K562 (cell line): ENCODE data around the gene DUSP3. TPM values are rescaled to one million over a fixed set of nuclear protein-coding genes. Genes with fewer than 3 reads are reported as not detected.

Experiments
- ATAC-seq: fragments of 200-7000 bp; cut with Tn5 transposase; 3 replicates; pipeline ENCODE4 v1.9.1; 2020; ENCODE audit warnings: moderate library complexity
- BruUV-seq: library from RNA; stranded (reverse); fragments of 400-500 nt; replicated peaks from 2 replicates; lab custom pipeline; 2021; lab: Mats Ljungman, UMichigan
- CTCF ChIA-PET: fragments of 300-600 bp; formaldehyde crosslinking; extraction: SDS; loops from one replicate; lab custom pipeline; 2021; ENCODE audit warnings: low intra/inter-chr PET ratio; lab: Yijun Ruan, JAX
- POLR2A ChIA-PET: fragments of 300-600, 350-650 bp; sonication (Branson Sonifier 250); formaldehyde crosslinking; extraction: SDS; loops from one replicate; lab custom pipeline; 2021; ENCODE audit warnings: antibody characterized with exemption, inconsistent platforms; lab: Yijun Ruan, JAX
- DNase-seq, 4 experiments: peaks; one replicate each; pipeline versions ENCODE4 v3.0.0 to v3.0.0-alpha.2; 2011 to 2018; ENCODE audit warnings: low spot score in 3 of 4, mixed read lengths in 3 of 4; ENCODE audit errors: extremely low read depth in 1 of 4
- FAIRE-seq: peaks from 2 replicates; lab custom pipeline; 2011; peaks lifted over from hg19 to GRCh38; lab: Jason Lieb, UNC
- H2AFZ ChIP-seq: 2 replicates; pipeline ENCODE4 v1.6.0; 2011; ENCODE audit warnings: low read depth, low read length, control low read depth, inconsistent platforms
- H3K27ac ChIP-seq: fragments of 200-600 bp; 3 replicates; pipeline ENCODE4 v1.8.0; 2011; ENCODE audit warnings: low read depth, mild to moderate bottlenecking, control low read depth, inconsistent platforms, low read length, moderate library complexity, mixed read lengths; ENCODE audit errors: extremely low read depth
- H3K27me3 ChIP-seq, 2 experiments: fragments of 300-600 bp in 1 of 2; 2 replicates in 1 of 2; 3 replicates in 1 of 2; pipeline versions ENCODE4 v1.6.0 to v1.8.0; 2011; ENCODE audit warnings: inconsistent platforms in 2 of 2, low read length in 2 of 2, mild to moderate bottlenecking in 1 of 2, mixed read lengths in 1 of 2, moderate library complexity in 1 of 2; ENCODE audit not compliant: control insufficient read depth in 2 of 2, insufficient read depth in 2 of 2
- H3K36me3 ChIP-seq: fragments of 300-600 bp; 3 replicates; pipeline ENCODE4 v1.8.0; 2011; ENCODE audit warnings: mild to moderate bottlenecking, low read length, inconsistent platforms; ENCODE audit not compliant: control insufficient read depth, insufficient read depth
- H3K4me1 ChIP-seq, 2 experiments: fragments of 200-600 bp in 1 of 2; replicated peaks in 1 of 2; 2 replicates in 1 of 2; 3 replicates in 1 of 2; pipeline versions ENCODE4 v1.5.1 to v1.8.0; 2011; ENCODE audit warnings: inconsistent platforms in 2 of 2, low read length in 2 of 2, mild to moderate bottlenecking in 1 of 2, mixed read lengths in 1 of 2, moderate library complexity in 1 of 2; ENCODE audit not compliant: control insufficient read depth in 2 of 2, insufficient read depth in 2 of 2
- H3K4me2 ChIP-seq: 2 replicates; pipeline ENCODE4 v1.6.1; 2011; ENCODE audit warnings: low read length, control low read depth, inconsistent platforms, mixed read lengths; ENCODE audit not compliant: insufficient read depth
- H3K4me3 ChIP-seq: fragments of 200-600 bp; sonication (generic), shearing (Covaris generic); 2 replicates; pipeline ENCODE4 v1.5.1; 2016; ENCODE audit warnings: control low read depth, inconsistent platforms
- H3K79me2 ChIP-seq: fragments of 200-600 bp; 3 replicates; pipeline ENCODE4 v1.8.0; 2011; ENCODE audit warnings: low read length, inconsistent platforms; ENCODE audit not compliant: control insufficient read depth, insufficient read depth
- H3K9ac ChIP-seq, 2 experiments: 2 replicates each; pipeline versions ENCODE4 v1.6.0 to v1.6.1; 2011; ENCODE audit warnings: low read depth in 2 of 2, low read length in 2 of 2, control low read depth in 1 of 2, inconsistent platforms in 1 of 2, mild to moderate bottlenecking in 1 of 2, mixed read lengths in 1 of 2; ENCODE audit not compliant: insufficient read depth in 1 of 2
- H3K9me1 ChIP-seq: one replicate; pipeline ENCODE4 v1.6.0; 2011; ENCODE audit warnings: inconsistent platforms, mild to moderate bottlenecking, low read length, moderate library complexity; ENCODE audit not compliant: control insufficient read depth, insufficient read depth
- H3K9me3 ChIP-seq: replicated peaks from 2 replicates; pipeline ENCODE4 v1.5.1; 2011; ENCODE audit warnings: low read depth, low read length, inconsistent platforms; ENCODE audit not compliant: control insufficient read depth, insufficient read depth
- H4K20me1 ChIP-seq: replicated peaks from 2 replicates; pipeline ENCODE4 v1.6.1; 2011; ENCODE audit warnings: low read length, inconsistent platforms, mixed read lengths; ENCODE audit not compliant: control insufficient read depth, insufficient read depth
- ADNP ChIP-seq: fragments of 200-800 bp; sonication (Bioruptor generic); IDR thresholded peaks from 2 replicates; pipeline ENCODE4 v1.6.1; 2016; ENCODE audit warnings: missing genetic modification characterization, missing compliant biosample characterization
- HMGN3 ChIP-seq: IDR thresholded peaks from 2 replicates; pipeline ENCODE4 v1.6.1; 2011; ENCODE audit warnings: borderline replicate concordance, low read depth, mild to moderate bottlenecking, mixed read lengths, low read length; ENCODE audit not compliant: insufficient read length; ENCODE audit errors: extremely low read depth
- NCOA4 ChIP-seq: fragments of 450-650 bp; IDR thresholded peaks from 2 replicates; pipeline ENCODE4 v1.6.1; 2018; ENCODE audit warnings: mild to moderate bottlenecking; ENCODE audit not compliant: partially characterized antibody
- NFE2 ChIP-seq: IDR thresholded peaks from 2 replicates; pipeline ENCODE4 v1.6.1; 2014; ENCODE audit warnings: antibody characterized with exemption, low read depth
- RBM25 ChIP-seq: fragments of 200-400 bp; formaldehyde crosslinking; IDR thresholded peaks from 2 replicates; pipeline ENCODE4 v1.6.1; 2018; ENCODE audit warnings: low read length, low read depth, moderate library complexity; ENCODE audit not compliant: severe bottlenecking
- SIRT6 ChIP-seq: IDR thresholded peaks from one replicate; pipeline ENCODE4 v1.6.1; 2012; ENCODE audit warnings: low read depth, mild to moderate bottlenecking, control low read depth, inconsistent platforms, low read length, moderate library complexity
- STAG1 ChIP-seq: sonication (generic); formaldehyde crosslinking; IDR thresholded peaks from 2 replicates; pipeline ENCODE4 v1.5.0; 2020; ENCODE audit warnings: missing genetic modification reagents, borderline replicate concordance
- ZBED1 ChIP-seq: IDR thresholded peaks from 2 replicates; pipeline ENCODE4 v1.6.1; 2014
- ZNF445 ChIP-seq: fragments of 250-450 bp; sonication (Bioruptor Pico); IDR thresholded peaks from 2 replicates; pipeline ENCODE4 v1.4.0; 2020; ENCODE audit warnings: low read depth, mild to moderate bottlenecking, moderate library complexity
- WGBS: fragments of 100-300 bp; shearing (Covaris generic); methylation state at CpG from one replicate; pipeline ENCODE4 v1.1.6; 2016; ENCODE audit warnings: low coverage, mixed read lengths; ENCODE audit not compliant: insufficient coverage; ENCODE audit errors: missing lambda C conversion rate; 5-methylcytosine and 5-hydroxymethylcytosine counted together
- in situ Hi-C: fragments of 300-500 bp; cut with MboI; formaldehyde crosslinking; loops from 4 replicates; pipeline ENCODE4 v1.15.0; 2018; ENCODE audit warnings: inconsistent platforms, mixed read lengths
- intact Hi-C: fragments of 100-400 bp; cut with micrococcal nuclease; formaldehyde crosslinking; loops from 2 replicates; pipeline ENCODE4 v1.14.2; 2022
- polyA plus RNA-seq, 8 experiments: library from polyadenylated mRNA; depleted of rRNA in 4 of 8; stranded (reverse) in 5 of 8; unstranded in 3 of 8; fragments of >200 nt; fragmentation: Nextera tagmentation in 2 of 8; fragmentation: Illumina TruSeq in 1 of 8; extraction: Ambion mirVana in 2 of 8; extraction: Trizol in 1 of 8; gene quantifications; 2 replicates each; pipeline versions ENCODE4 v1.2.1 to v1.2.3, GENCODE V29; 2011 to 2014; ENCODE audit warnings: inconsistent platforms in 1 of 8, missing spikeins in 1 of 8
- total RNA-seq, 7 experiments: library from RNA; depleted of rRNA in 6 of 7; stranded (reverse); fragments of >200 nt in 6 of 7; fragmentation: Illumina TruSeq in 2 of 7; extraction: Trizol in 2 of 7; gene quantifications; 2 replicates each; pipeline versions ENCODE4 v1.2.1 to v1.2.3, GENCODE V29; 2011 to 2021; ENCODE audit warnings: low replicate concordance in 1 of 7
- TF ChIP-seq, protein P1 (sequence below): IDR thresholded peaks from 3 replicates; pipeline ENCODE4 v1.6.1; 2011; ENCODE audit warnings: borderline replicate concordance, mild to moderate bottlenecking, moderate library complexity; ENCODE audit not compliant: insufficient read length; ENCODE audit errors: extremely low read depth
- TF ChIP-seq, protein P2 (sequence below): fragments of 450-650 bp; IDR thresholded peaks from 2 replicates; pipeline ENCODE4 v1.6.1; 2017; ENCODE audit warnings: mild to moderate bottlenecking, moderate library complexity
- TF ChIP-seq, protein P3 (sequence below): fragments of 250-450 bp; sonication (Bioruptor Pico); IDR thresholded peaks from 2 replicates; pipeline ENCODE4 v1.4.0; 2020; ENCODE audit warnings: mild to moderate bottlenecking, moderate library complexity
- TF ChIP-seq, protein P4 (sequence below): fragments of 250-450 bp; sonication (Bioruptor Pico); IDR thresholded peaks from 2 replicates; pipeline ENCODE4 v1.4.0; 2020; ENCODE audit warnings: mild to moderate bottlenecking, moderate library complexity, borderline replicate concordance

DUSP3 gene
- total and polyA plus RNA-seq, 9 of the 15 experiments (the other 6 are each of a cell fraction or from before 2014, with no cell fraction given): 4.1 to 19.8 (median 12.3) TPM

DNA sequence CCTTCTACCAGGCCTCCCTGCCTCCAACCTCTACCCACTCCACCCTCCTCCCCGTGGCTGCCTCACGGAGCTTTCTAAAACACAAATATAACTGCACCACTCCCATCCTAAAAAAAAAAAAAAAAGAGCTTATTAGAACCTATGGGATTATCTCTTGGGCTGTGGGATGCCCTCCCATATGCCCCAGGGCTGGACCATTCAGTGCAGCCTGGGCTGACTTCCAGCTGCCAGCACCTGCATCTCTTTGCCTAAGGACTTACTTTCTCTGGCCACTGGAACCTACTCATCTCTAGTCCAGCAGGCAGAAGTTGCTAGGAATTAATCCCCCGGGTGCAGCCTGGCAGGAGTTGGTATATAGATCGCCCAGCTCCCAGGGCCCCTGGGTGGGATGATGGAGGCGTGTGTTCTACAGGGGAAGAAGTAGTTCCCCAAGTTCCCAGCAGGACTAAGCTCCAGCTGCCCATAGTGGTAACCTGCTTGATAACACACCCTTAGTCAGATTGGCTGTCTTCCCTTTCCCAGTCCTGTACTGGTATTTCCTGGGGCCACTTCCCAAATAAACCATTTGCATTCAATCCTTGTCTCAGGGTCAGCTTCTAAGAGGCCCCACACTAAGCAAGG, 43.9 kb upstream of the DUSP3 start:
- Histone ChIP-seq H4K20me1 (no peaks in the 10 kb centered on the region), H3K4me3 (no peak overlapping the region), H3K79me2 (no peaks in the 10 kb centered on the region), H2AFZ (no peak overlapping the region), H3K4me2 (no peak overlapping the region), H3K36me3 (peaks cover 2% of the 10 kb centered on the region; the same call in 1 of the 3 replicates), H3K9ac (no peak overlapping the region), H3K4me1 (0 out of 5 replicates have a peak, but pooled peaks cover 0 to 3% of the 10 kb centered on the region in 2 experiments), H3K27me3 (no peaks in the 10 kb centered on the region), H3K9me3 (no peaks in the 10 kb centered on the region), H3K9me1 (no peaks in the 10 kb centered on the region), H3K27ac (no peak overlapping the region)
- in situ Hi-C loops: no loop called here
- WGBS: 29% methylated on average over 3 of the region's 5 CpGs
- DNase-seq (no peak), FAIRE-seq (no peak), ATAC-seq (no peak)
- ChIA-PET CTCF (no interaction called here), POLR2A (interaction anchor here (0.7 kb wide), 2 partner anchors 10 to 17 kb away, joined by 3 read pairs; partner anchors contain the start of gene MPP3)
- intact Hi-C loops: no loop called here
- BruUV-seq: no TSS peak
- TF ChIP-seq SIRT6 (no peak), ZNF445 (CRISPR knock-in tag) (no peak), ADNP (tag) (no peak), ZBED1 (no peak), NCOA4 (no peak), RBM25 (no peak), NFE2 (no peak), HMGN3 (no peak), STAG1 (no peak)
- TF ChIP-seq, protein P1, sequence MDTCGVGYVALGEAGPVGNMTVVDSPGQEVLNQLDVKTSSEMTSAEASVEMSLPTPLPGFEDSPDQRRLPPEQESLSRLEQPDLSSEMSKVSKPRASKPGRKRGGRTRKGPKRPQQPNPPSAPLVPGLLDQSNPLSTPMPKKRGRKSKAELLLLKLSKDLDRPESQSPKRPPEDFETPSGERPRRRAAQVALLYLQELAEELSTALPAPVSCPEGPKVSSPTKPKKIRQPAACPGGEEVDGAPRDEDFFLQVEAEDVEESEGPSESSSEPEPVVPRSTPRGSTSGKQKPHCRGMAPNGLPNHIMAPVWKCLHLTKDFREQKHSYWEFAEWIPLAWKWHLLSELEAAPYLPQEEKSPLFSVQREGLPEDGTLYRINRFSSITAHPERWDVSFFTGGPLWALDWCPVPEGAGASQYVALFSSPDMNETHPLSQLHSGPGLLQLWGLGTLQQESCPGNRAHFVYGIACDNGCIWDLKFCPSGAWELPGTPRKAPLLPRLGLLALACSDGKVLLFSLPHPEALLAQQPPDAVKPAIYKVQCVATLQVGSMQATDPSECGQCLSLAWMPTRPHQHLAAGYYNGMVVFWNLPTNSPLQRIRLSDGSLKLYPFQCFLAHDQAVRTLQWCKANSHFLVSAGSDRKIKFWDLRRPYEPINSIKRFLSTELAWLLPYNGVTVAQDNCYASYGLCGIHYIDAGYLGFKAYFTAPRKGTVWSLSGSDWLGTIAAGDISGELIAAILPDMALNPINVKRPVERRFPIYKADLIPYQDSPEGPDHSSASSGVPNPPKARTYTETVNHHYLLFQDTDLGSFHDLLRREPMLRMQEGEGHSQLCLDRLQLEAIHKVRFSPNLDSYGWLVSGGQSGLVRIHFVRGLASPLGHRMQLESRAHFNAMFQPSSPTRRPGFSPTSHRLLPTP: no peak
- TF ChIP-seq, protein P2, sequence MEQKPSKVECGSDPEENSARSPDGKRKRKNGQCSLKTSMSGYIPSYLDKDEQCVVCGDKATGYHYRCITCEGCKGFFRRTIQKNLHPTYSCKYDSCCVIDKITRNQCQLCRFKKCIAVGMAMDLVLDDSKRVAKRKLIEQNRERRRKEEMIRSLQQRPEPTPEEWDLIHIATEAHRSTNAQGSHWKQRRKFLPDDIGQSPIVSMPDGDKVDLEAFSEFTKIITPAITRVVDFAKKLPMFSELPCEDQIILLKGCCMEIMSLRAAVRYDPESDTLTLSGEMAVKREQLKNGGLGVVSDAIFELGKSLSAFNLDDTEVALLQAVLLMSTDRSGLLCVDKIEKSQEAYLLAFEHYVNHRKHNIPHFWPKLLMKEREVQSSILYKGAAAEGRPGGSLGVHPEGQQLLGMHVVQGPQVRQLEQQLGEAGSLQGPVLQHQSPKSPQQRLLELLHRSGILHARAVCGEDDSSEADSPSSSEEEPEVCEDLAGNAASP: no peak
- TF ChIP-seq, protein P3, sequence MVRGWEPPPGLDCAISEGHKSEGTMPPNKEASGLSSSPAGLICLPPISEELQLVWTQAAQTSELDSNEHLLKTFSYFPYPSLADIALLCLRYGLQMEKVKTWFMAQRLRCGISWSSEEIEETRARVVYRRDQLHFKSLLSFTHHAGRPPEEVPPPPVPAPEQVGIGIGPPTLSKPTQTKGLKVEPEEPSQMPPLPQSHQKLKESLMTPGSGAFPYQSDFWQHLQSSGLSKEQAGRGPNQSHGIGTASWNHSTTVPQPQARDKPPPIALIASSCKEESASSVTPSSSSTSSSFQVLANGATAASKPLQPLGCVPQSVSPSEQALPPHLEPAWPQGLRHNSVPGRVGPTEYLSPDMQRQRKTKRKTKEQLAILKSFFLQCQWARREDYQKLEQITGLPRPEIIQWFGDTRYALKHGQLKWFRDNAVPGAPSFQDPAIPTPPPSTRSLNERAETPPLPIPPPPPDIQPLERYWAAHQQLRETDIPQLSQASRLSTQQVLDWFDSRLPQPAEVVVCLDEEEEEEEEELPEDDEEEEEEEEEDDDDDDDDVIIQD: no peak
- TF ChIP-seq, protein P4, sequence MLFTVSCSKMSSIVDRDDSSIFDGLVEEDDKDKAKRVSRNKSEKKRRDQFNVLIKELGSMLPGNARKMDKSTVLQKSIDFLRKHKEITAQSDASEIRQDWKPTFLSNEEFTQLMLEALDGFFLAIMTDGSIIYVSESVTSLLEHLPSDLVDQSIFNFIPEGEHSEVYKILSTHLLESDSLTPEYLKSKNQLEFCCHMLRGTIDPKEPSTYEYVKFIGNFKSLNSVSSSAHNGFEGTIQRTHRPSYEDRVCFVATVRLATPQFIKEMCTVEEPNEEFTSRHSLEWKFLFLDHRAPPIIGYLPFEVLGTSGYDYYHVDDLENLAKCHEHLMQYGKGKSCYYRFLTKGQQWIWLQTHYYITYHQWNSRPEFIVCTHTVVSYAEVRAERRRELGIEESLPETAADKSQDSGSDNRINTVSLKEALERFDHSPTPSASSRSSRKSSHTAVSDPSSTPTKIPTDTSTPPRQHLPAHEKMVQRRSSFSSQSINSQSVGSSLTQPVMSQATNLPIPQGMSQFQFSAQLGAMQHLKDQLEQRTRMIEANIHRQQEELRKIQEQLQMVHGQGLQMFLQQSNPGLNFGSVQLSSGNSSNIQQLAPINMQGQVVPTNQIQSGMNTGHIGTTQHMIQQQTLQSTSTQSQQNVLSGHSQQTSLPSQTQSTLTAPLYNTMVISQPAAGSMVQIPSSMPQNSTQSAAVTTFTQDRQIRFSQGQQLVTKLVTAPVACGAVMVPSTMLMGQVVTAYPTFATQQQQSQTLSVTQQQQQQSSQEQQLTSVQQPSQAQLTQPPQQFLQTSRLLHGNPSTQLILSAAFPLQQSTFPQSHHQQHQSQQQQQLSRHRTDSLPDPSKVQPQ (CRISPR knock-in tag): no peak
